Fibroblast of skin of scalp (primary cell): ENCODE results near the gene MYO16.

Experiments
- DNase-seq: peaks from one replicate; pipeline ENCODE4 v3.0.0-alpha.2; 2013

The MYO16 gene

GRCh38 chr13:109130093-109130835 lies 500.9 kb downstream of the MYO16 start:
- DNase-seq, result no peak

- DNase-seq, result peak; percentile 49
These were observed 502.4 kb downstream of the MYO16 start for GRCh38 chr13:109131698-109132257.

- DNase-seq, result no peak
These were observed 505.6 kb downstream of the MYO16 start for GRCh38 chr13:109135018-109135417.

GRCh38 chr13:109136873-109137272 lies 507.5 kb downstream of the MYO16 start:
- DNase-seq, result no peak

GRCh38 chr13:109139346-109139745 lies 509.9 kb downstream of the MYO16 start:
- no peak for DNase-seq

GRCh38 chr13:109140054-109140453 lies 510.6 kb downstream of the MYO16 start:
- no peak for DNase-seq

GRCh38 chr13:109140479-109141349 lies 511.3 kb downstream of the MYO16 start:
- DNase-seq, result no peak

- no peak for DNase-seq
These were observed 512.3 kb downstream of the MYO16 start for GRCh38 chr13:109141706-109142105.

- DNase-seq, result no peak
These were observed 515.5 kb downstream of the MYO16 start for GRCh38 chr13:109144693-109145437.

- DNase-seq, result peak; percentile 81
These were observed 516.2 kb downstream of the MYO16 start for GRCh38 chr13:109145631-109146030.

- no peak for DNase-seq
These were observed 517.0 kb downstream of the MYO16 start for GRCh38 chr13:109146393-109146792.

- DNase-seq, result peak; percentile 69
These were observed 517.7 kb downstream of the MYO16 start for GRCh38 chr13:109146912-109147647.

- DNase-seq, result peak; percentile 36
These were observed 518.8 kb downstream of the MYO16 start for GRCh38 chr13:109148243-109148642.

GRCh38 chr13:109150696-109151095 lies 521.3 kb downstream of the MYO16 start:
- no peak for DNase-seq

GRCh38 chr13:109151255-109151654 lies 521.8 kb downstream of the MYO16 start:
- no peak for DNase-seq

- DNase-seq, result no peak
These were observed 522.3 kb downstream of the MYO16 start for GRCh38 chr13:109151696-109152095.

- no peak for DNase-seq
These were observed 523.0 kb downstream of the MYO16 start for GRCh38 chr13:109152311-109152820.

GRCh38 chr13:109152941-109153340 lies 523.5 kb downstream of the MYO16 start:
- peak; percentile 28 for DNase-seq

- no peak for DNase-seq
These were observed 524.7 kb downstream of the MYO16 start for GRCh38 chr13:109154146-109154545.

GRCh38 chr13:109154546-109154945 lies 525.1 kb downstream of the MYO16 start:
- DNase-seq, result peak; percentile 38

GRCh38 chr13:109154966-109155761 lies 525.8 kb downstream of the MYO16 start:
- DNase-seq, result peak; percentile 76
